GM19193 (cell line): ENCODE measurements around the gene GPC3.

Experiments
- POLR2A ChIP-seq: IDR thresholded peaks from 4 replicates; pipeline ENCODE4 v1.6.1; 2011; ENCODE audit not compliant: insufficient read depth, insufficient read length; ENCODE audit errors: extremely low read depth

The GPC3 gene

GRCh38 chrX:133905305-133905704, 80.1 kb downstream of the GPC3 start:
- TF ChIP-seq POLR2A = no peak

DNA sequence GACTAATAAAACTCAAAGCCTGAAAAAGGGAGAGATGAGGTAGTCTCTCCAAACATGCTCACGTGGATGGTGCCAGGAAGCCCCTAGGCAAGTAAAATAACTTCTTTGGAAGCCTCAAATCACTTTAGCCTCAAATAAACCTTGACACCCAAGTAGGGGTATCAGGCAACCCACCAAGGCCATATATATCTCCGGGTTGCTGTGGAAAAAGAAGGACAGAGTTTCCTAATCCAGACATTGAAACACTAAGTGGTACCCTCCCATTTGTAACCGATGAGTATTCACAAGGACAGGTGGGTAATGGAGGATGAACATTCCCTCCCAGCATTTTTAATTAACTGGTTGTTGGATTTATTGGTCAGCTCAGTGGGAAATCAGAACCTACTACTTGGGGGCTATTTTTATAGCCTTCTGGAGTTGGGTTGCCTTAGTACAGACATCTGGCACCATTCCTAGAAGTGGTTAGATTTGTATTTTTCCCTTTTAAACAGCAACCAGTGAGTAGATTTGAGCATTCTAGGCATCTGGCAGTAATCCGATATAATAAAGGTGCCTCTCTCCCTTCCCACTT, 87.7 kb downstream of the GPC3 start:
- no peak for TF ChIP-seq POLR2A

DNA sequence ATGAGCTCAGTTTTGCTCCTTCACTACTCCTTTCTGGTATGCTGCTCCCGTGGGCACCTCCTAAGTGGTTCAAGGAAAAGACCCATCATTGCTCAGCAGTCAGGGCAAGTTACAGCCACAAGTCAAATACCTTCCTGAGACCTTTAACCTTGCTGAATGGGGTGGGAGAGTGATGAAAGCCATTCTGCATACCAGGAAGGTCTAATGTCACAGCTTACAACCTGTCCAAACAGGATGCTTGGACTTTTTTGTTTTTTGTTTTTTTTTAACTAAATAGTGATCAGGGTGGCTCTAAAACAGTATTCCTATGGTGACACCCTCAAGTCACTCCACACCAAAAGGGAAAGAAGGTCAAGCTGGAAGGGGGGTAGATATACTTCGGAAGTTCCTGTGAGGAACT, 93.1 kb downstream of the GPC3 start:
- no peak for TF ChIP-seq POLR2A

DNA sequence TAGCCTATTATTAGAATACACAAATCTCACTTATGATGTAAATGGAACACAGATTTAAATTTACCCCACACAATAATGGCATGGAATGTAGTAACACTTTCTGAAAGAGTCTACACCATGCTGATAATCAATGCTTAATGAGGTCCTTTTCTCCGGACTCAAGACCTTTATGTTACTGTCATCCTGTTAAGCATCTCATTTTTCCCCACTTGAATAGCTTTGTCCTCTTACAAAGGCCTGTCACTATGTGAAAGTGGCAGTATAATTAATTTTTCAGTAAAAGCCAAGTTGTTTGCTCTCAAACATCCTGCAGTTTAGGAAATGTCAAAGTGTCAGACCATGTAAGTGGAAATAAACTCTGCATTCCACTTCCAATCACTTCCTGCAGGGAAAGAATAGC, 96.4 kb downstream of the GPC3 start:
- no peak for TF ChIP-seq POLR2A

- TF ChIP-seq POLR2A = no peak
Observed at GRCh38 chrX:133884430-133885394, 100.7 kb downstream of the GPC3 start.

DNA sequence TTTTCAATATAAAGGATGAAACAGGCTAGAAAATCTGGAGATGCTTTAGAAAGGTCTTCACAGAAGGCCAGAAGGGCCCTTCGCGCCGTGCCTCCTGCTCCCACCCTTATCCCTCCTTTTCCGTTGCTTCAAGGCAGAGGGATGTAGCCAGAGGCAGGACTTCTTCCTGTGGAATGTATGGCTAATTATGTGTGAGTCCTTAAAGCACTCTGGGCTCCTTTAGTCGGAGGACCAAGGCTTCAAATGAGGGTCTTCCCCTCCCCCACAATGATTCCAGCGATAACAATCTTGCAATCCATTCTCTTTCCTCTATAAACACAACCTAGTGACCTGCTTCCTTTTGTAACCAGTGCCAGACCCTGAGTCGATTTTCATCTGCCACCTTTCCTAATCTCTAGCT, 103.5 kb downstream of the GPC3 start:
- TF ChIP-seq POLR2A = no peak

GRCh38 chrX:133881007-133881406, 104.4 kb downstream of the GPC3 start:
- no peak for TF ChIP-seq POLR2A

DNA sequence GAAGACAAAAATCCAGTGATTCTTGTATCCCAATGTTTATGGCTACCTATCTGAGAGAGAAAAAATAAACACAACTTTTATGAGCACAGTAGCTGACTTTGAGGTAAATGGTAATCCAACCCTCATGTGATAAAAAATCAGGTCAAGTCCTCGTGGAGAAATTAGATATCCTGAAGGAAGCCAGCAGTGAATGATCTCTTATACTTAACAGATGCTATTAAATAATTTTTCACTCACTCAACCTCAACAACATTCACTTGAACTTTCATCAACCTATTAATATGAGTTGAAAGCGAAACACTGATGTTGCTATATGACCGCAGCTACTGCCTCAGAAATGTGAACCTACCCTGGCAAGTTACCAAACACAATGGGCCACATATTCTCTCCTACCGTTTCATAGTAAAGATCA, 105.4 kb downstream of the GPC3 start:
- TF ChIP-seq POLR2A = no peak

- TF ChIP-seq POLR2A = no peak
Observed at GRCh38 chrX:133878710-133879109, 106.7 kb downstream of the GPC3 start.

GRCh38 chrX:133876646-133877045, 108.7 kb downstream of the GPC3 start:
- TF ChIP-seq POLR2A = no peak

DNA sequence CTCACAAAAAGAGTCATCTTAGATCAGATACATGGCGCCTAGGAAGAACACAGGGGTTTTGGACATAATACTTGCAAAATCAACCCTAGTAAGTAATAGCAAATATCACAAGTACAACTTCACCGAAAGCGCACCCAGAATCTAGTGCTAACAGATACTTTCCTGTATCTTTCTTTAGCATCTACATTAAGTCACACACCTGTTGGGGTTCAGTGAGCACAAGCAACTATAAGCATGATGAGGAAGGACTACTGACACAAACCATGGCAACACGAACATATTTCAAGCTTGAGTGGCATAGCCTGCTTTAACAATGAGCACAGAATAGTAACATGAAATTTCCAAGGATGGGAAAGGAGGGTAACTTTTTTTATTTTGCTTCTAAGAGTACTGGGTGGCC, 116.1 kb downstream of the GPC3 start:
- no peak for TF ChIP-seq POLR2A

DNA sequence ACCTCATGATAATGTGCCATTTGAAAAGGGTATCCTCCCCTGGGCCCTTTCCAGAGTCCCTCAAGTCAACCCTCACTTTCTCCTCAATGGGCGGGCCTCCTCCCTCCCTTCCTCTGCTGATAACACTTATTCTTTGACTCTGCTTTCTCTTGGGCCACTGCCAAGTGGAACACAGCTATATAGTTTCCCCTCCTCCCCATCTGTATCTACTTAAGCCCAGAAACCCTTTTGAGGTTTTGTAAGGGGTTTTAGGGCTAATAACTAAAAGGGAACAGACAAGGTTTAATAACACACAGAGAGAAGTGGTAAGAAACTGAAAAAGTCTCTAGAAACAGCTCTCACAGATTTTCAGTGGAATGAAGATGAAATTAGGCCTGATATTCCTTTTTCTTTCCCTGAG, 116.7 kb downstream of the GPC3 start:
- no peak for TF ChIP-seq POLR2A

GRCh38 chrX:133868250-133868649, 117.1 kb downstream of the GPC3 start:
- no peak for TF ChIP-seq POLR2A

GRCh38 chrX:133865761-133866471, 119.5 kb downstream of the GPC3 start:
- TF ChIP-seq POLR2A = no peak

- TF ChIP-seq POLR2A = no peak
Observed at GRCh38 chrX:133864236-133864635, 121.2 kb downstream of the GPC3 start.
